HEK293 (cell line): ENCODE results near the gene UBAP2.

ENCODE experiments used
- CTCF ChIA-PET: fragments of 350-600 bp; formaldehyde crosslinking; extraction: SDS; loops from one replicate; lab custom pipeline; 2021; ENCODE audit warnings: antibody characterized with exemption; lab: Yijun Ruan, JAX
- POLR2A ChIA-PET: fragments of 300-600 bp; formaldehyde crosslinking; extraction: SDS; loops from one replicate; lab custom pipeline; 2020; ENCODE audit warnings: antibody characterized with exemption, inconsistent platforms; lab: Yijun Ruan, JAX
- H3K27ac ChIP-seq: fragments of 200-500 bp; sonication (Bioruptor generic); 2 replicates; pipeline ENCODE4 v1.5.1; 2014; ENCODE audit warnings: low read depth, low read length, control low read depth, inconsistent platforms; ENCODE audit errors: extremely low read depth
- H3K36me3 ChIP-seq, 2 experiments: fragments of 200-500 bp in 1 of 2; sonication (Bioruptor generic) in 1 of 2; 1 replicate in 1 of 2; 2 replicates in 1 of 2; pipeline ENCODE4 v1.5.1; 2014 to 2017; ENCODE audit warnings: inconsistent platforms in 2 of 2, low read length in 2 of 2; ENCODE audit not compliant: control insufficient read depth in 2 of 2, insufficient read depth in 1 of 2
- H3K4me1 ChIP-seq: fragments of 200-500 bp; sonication (Bioruptor generic); 2 replicates; pipeline ENCODE4 v1.5.1; 2014; ENCODE audit warnings: mild to moderate bottlenecking, low read length, inconsistent platforms; ENCODE audit not compliant: control insufficient read depth, insufficient read depth
- H3K4me3 ChIP-seq: 2 replicates; pipeline ENCODE4 v1.5.1; 2011; ENCODE audit warnings: low read depth, mild to moderate bottlenecking, control low read depth, low read length, moderate library complexity
- H3K9me3 ChIP-seq: fragments of 200-500 bp; sonication (Bioruptor generic); 2 replicates; pipeline ENCODE4 v1.5.1; 2014; ENCODE audit warnings: low read depth, low read length, inconsistent platforms; ENCODE audit not compliant: control insufficient read depth, insufficient read depth
- EGR2 ChIP-seq: fragments of 450-650 bp; formaldehyde crosslinking; IDR thresholded peaks from 2 replicates; pipeline ENCODE4 v1.5.1; 2016; ENCODE audit warnings: low read depth, missing biosample characterization, missing genetic modification characterization
- MYNN ChIP-seq: fragments of 450-650 bp; formaldehyde crosslinking; IDR thresholded peaks from 2 replicates; pipeline ENCODE4 v1.5.1; 2016; ENCODE audit warnings: missing biosample characterization, missing genetic modification characterization, borderline replicate concordance
- SP2 ChIP-seq: fragments of 450-650 bp; formaldehyde crosslinking; IDR thresholded peaks from 2 replicates; pipeline ENCODE4 v1.5.1; 2016; ENCODE audit warnings: missing biosample characterization, missing genetic modification characterization
- WT1 ChIP-seq: fragments of 450-650 bp; formaldehyde crosslinking; IDR thresholded peaks from 2 replicates; pipeline ENCODE4 v1.5.1; 2016; ENCODE audit warnings: missing biosample characterization, missing genetic modification characterization
- ZBTB17 ChIP-seq: fragments of 450-650 bp; formaldehyde crosslinking; IDR thresholded peaks from 2 replicates; pipeline ENCODE4 v1.5.1; 2016; ENCODE audit warnings: missing biosample characterization, missing genetic modification characterization
- ZFP41 ChIP-seq: fragments of 450-650 bp; formaldehyde crosslinking; IDR thresholded peaks from 2 replicates; pipeline ENCODE4 v1.5.1; 2016; ENCODE audit warnings: missing biosample characterization, missing genetic modification characterization, borderline replicate concordance
- ZNF121 ChIP-seq: fragments of 450-650 bp; formaldehyde crosslinking; IDR thresholded peaks from 2 replicates; pipeline ENCODE4 v1.5.1; 2016; ENCODE audit warnings: missing biosample characterization, missing genetic modification characterization
- ZNF148 ChIP-seq: fragments of 450-650 bp; formaldehyde crosslinking; IDR thresholded peaks from 2 replicates; pipeline ENCODE4 v1.5.0; 2017; ENCODE audit warnings: missing biosample characterization, missing genetic modification characterization, borderline replicate concordance
- ZNF16 ChIP-seq: fragments of 450-650 bp; formaldehyde crosslinking; IDR thresholded peaks from 2 replicates; pipeline ENCODE4 v1.5.1; 2016; ENCODE audit warnings: low read depth, missing biosample characterization, missing genetic modification characterization
- ZNF2 ChIP-seq: fragments of 450-650 bp; formaldehyde crosslinking; IDR thresholded peaks from 2 replicates; pipeline ENCODE4 v1.5.1; 2016; ENCODE audit warnings: missing biosample characterization, missing genetic modification characterization
- ZNF223 ChIP-seq: fragments of 450-650 bp; formaldehyde crosslinking; IDR thresholded peaks from 2 replicates; pipeline ENCODE4 v1.5.1; 2016; ENCODE audit warnings: missing biosample characterization, missing genetic modification characterization
- ZNF274 ChIP-seq, 2 experiments: fragments of 200-500 bp in 1 of 2; fragments of 450-650 bp in 1 of 2; sonication (Bioruptor generic) in 1 of 2; formaldehyde crosslinking in 1 of 2; IDR thresholded peaks; 2 replicates each; pipeline versions ENCODE4 v1.5.1 to v1.6.1; 2014 to 2016; ENCODE audit warnings: borderline replicate concordance in 1 of 2, inconsistent platforms in 1 of 2, low read length in 1 of 2, missing biosample characterization in 1 of 2, missing genetic modification characterization in 1 of 2
- ZNF354C ChIP-seq: fragments of 450-650 bp; formaldehyde crosslinking; IDR thresholded peaks from 2 replicates; pipeline ENCODE4 v1.5.1; 2016; ENCODE audit warnings: missing biosample characterization, missing genetic modification characterization, low read depth, borderline replicate concordance
- ZNF404 ChIP-seq: fragments of 450-650 bp; formaldehyde crosslinking; IDR thresholded peaks from 2 replicates; pipeline ENCODE4 v1.5.1; 2017; ENCODE audit warnings: missing biosample characterization, missing genetic modification characterization
- ZNF529 ChIP-seq: fragments of 450-650 bp; formaldehyde crosslinking; IDR thresholded peaks from 2 replicates; pipeline ENCODE4 v1.5.1; 2017; ENCODE audit warnings: missing genetic modification characterization, missing biosample characterization; ENCODE audit not compliant: insufficient replicate concordance
- ZNF549 ChIP-seq: fragments of 450-650 bp; IDR thresholded peaks from 2 replicates; pipeline ENCODE4 v1.5.1; 2018; ENCODE audit warnings: missing biosample characterization, missing genetic modification characterization, mild to moderate bottlenecking, inconsistent platforms, moderate library complexity
- ZNF626 ChIP-seq: fragments of 450-650 bp; sonication (Bioruptor Pico); formaldehyde crosslinking; IDR thresholded peaks from 2 replicates; pipeline ENCODE4 v1.5.1; 2018; ENCODE audit warnings: missing biosample characterization, missing genetic modification characterization, inconsistent platforms
- ZNF654 ChIP-seq: fragments of 450-650 bp; formaldehyde crosslinking; IDR thresholded peaks from 2 replicates; pipeline ENCODE4 v1.5.1; 2016; ENCODE audit warnings: low read depth, missing biosample characterization, missing genetic modification characterization
- ZSCAN18 ChIP-seq: fragments of 450-650 bp; formaldehyde crosslinking; IDR thresholded peaks from 2 replicates; pipeline ENCODE4 v1.5.1; 2016; ENCODE audit warnings: missing biosample characterization, missing genetic modification characterization

UBAP2 gene

GRCh38 chr9:33924978-33925797 is 123.5 kb downstream of the UBAP2 start:
- no peaks in the 10 kb centered on the region for H3K4me1 ChIP-seq
- ChIA-PET CTCF (interaction anchor here (0.6 to 4.0 kb wide), 31 partner anchors 8 to 453 kb away, joined by 3 to 34 read pairs (median 4); no protein-coding TSS in a partner anchor), POLR2A (interaction anchor here (0.5 to 0.9 kb wide), 3 partner anchors 123 to 128 kb away, joined by 3 to 6 read pairs (median 4); no protein-coding TSS in a partner anchor)
- TF ChIP-seq SP2 (tag by site-specific recombination), result no peak
- no peak for TF ChIP-seq WT1 (tag by site-specific recombination)
- 0 out of 2 replicates have a peak, but pooled peaks have one; percentile 11 for TF ChIP-seq ZBTB17
- peak; percentile 62 for TF ChIP-seq ZNF654 (tag by site-specific recombination)
- peak; percentile 26; the same call in 1 of the 2 replicates for TF ChIP-seq ZNF2 (tag by site-specific recombination)
- H3K27ac ChIP-seq, result no peak overlapping the region
- H3K4me3 ChIP-seq, result no peak overlapping the region
- peaks cover 0 to 96% of the 10 kb centered on the region in 2 experiments; a peak in 2 of 3 replicates for H3K36me3 ChIP-seq
- H3K9me3 ChIP-seq, result no peaks in the 10 kb centered on the region

- Histone ChIP-seq H3K9me3 (no peaks in the 10 kb centered on the region), H3K4me1 (no peaks in the 10 kb centered on the region)
- TF ChIP-seq MYNN (tag by site-specific recombination), result no peak
- no peak for TF ChIP-seq ZNF626 (tag by site-specific recombination)
- TF ChIP-seq ZNF274 (IDR thresholded peaks at IDR 0.05; ENCODE audit: low read length), result no peak
- no peak for TF ChIP-seq ZNF274 (tag by site-specific recombination; IDR thresholded peaks at IDR 0.05; ENCODE audit: borderline replicate concordance)
- no peak for TF ChIP-seq ZNF404
- no peak for TF ChIP-seq ZNF529 (tag by site-specific recombination)
- TF ChIP-seq ZNF148 (tag by site-specific recombination), result no peak
- no peak for TF ChIP-seq ZNF223 (tag by site-specific recombination)
- TF ChIP-seq ZNF16 (tag by site-specific recombination), result no peak
- TF ChIP-seq, all 188 proteins: peak for 0
- Histone ChIP-seq H3K36me3 (peaks cover 0 to 100% of the 10 kb centered on the region in 2 experiments; a peak in 1 of 3 replicates), H3K4me3 (no peak overlapping the region), H3K27ac (no peak overlapping the region)
- ChIA-PET POLR2A (interaction anchor here (0.9 kb wide), 1 partner anchor 124 kb away, joined by 6 read pairs; no protein-coding TSS in a partner anchor), CTCF (interaction anchor here (0.6 to 4.0 kb wide), 19 partner anchors 9 to 454 kb away, joined by 3 to 34 read pairs (median 4); no protein-coding TSS in a partner anchor)
Observed at GRCh38 chr9:33923998-33924701, 124.5 kb downstream of the UBAP2 start.

GRCh38 chr9:33923079-33923478 is 125.6 kb downstream of the UBAP2 start:
- ChIA-PET CTCF (interaction anchor here (0.7 to 4.0 kb wide), 4 partner anchors 10 to 109 kb away, joined by 3 to 34 read pairs (median 15); no protein-coding TSS in a partner anchor), POLR2A (no interaction called here)
- Histone ChIP-seq H3K27ac (no peak overlapping the region), H3K36me3 (peaks cover under 1 to 100% of the 10 kb centered on the region in 2 experiments; a peak in 1 of 3 replicates), H3K9me3 (no peaks in the 10 kb centered on the region), H3K4me3 (no peak overlapping the region), H3K4me1 (no peaks in the 10 kb centered on the region)
- no peak for TF ChIP-seq ZSCAN18 (tag by site-specific recombination)
- TF ChIP-seq ZNF354C (tag by site-specific recombination), result no peak
- TF ChIP-seq ZFP41, result no peak
- TF ChIP-seq ZNF121 (tag by site-specific recombination), result no peak
- no peak for TF ChIP-seq EGR2
- TF ChIP-seq ZNF549 (tag by site-specific recombination), result no peak
